ENCODE results near the gene ORC5.

Gene ORC5

DNA sequence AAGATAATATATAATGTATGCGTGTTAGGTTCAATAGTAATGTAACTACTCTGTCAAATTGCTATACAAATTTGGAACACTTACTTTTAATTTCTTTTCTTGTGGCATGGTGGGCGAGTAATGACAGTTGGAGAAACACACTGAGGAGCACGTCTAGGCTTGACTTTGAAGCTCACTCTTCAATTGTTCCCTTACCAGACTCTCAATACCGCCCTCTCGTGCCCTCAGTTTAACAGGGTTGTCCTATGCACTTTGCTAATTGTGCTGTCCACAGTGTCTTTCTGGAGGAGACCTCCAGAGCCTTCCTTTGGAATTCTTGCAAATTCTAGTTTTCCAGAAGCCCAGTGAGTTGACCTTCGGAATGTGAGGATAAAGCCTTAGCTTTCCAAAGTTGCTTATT is 111.1 kb downstream of the ORC5 start:
- H3K4me3 ChIP-seq (ENCODE audit: low read depth, low read length) = no peak overlapping the region
- POLR2A ChIA-PET = no interaction called here
- DNase-seq (ENCODE audit: low read depth, low spot score) = no peak
- TF ChIP-seq, protein P1, sequence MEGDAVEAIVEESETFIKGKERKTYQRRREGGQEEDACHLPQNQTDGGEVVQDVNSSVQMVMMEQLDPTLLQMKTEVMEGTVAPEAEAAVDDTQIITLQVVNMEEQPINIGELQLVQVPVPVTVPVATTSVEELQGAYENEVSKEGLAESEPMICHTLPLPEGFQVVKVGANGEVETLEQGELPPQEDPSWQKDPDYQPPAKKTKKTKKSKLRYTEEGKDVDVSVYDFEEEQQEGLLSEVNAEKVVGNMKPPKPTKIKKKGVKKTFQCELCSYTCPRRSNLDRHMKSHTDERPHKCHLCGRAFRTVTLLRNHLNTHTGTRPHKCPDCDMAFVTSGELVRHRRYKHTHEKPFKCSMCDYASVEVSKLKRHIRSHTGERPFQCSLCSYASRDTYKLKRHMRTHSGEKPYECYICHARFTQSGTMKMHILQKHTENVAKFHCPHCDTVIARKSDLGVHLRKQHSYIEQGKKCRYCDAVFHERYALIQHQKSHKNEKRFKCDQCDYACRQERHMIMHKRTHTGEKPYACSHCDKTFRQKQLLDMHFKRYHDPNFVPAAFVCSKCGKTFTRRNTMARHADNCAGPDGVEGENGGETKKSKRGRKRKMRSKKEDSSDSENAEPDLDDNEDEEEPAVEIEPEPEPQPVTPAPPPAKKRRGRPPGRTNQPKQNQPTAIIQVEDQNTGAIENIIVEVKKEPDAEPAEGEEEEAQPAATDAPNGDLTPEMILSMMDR (IDR thresholded peaks at IDR 0.05; ENCODE audit: insufficient read depth, low read length, missing control alignments) = peak; percentile 26
- CTCF ChIA-PET = interaction anchor here (0.8 to 1.7 kb wide), 4 partner anchors 9 to 524 kb away, joined by 3 to 9 read pairs (median 4); no protein-coding TSS in a partner anchor

DNA sequence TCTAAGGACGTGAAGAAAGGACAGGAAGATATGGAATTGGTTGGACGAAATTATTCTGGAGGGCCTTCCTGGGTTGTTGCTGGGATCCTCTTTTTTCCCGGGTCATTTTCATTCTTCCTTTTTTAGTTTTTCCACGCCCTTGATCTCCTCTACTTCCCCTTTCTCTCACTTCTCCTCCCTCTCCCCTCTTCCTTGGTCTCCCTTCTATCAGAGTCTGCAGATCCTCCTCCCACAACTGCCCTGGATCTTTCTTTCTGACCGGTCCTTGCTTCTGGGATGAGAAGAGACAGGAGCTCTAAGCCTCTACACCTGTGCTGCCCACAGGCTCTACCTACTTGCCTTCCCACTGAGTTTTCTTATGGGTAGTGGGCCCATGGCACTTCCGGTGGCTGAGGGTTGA is 114.7 kb downstream of the ORC5 start:
- CTCF ChIA-PET = no interaction called here
- DNase-seq (ENCODE audit: low read depth, low spot score) = no peak
- no peak overlapping the region for H3K4me3 ChIP-seq (ENCODE audit: low read depth, low read length)
- TF ChIP-seq, protein P1 (IDR thresholded peaks at IDR 0.05; ENCODE audit: insufficient read depth, low read length, missing control alignments) = no peak
- POLR2A ChIA-PET = no interaction called here

DNA sequence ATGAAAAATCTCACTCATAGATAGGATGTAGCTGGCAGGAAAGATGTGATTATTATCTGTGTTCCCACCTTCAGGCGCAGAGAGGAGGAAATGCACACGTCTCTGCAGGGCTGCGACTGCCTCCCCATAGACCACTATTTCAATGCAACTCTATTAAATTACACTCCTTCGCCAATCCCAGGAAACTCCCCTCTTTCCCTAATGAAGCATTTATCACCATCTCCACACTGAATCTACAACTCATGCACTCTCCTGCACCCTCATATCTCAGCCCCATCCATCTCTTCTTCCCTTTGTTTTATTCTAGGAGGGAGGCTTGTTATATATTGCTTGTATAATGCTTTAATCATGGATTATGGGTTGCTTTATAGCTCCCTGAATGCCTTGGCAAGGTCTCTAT is 116.6 kb downstream of the ORC5 start:
- CTCF ChIA-PET = no interaction called here
- no peak overlapping the region for H3K4me3 ChIP-seq (ENCODE audit: low read depth, low read length)
- POLR2A ChIA-PET = no interaction called here
- DNase-seq (ENCODE audit: low read depth, low spot score) = no peak
- TF ChIP-seq, protein P1 (IDR thresholded peaks at IDR 0.05; ENCODE audit: insufficient read depth, low read length, missing control alignments) = no peak

DNA sequence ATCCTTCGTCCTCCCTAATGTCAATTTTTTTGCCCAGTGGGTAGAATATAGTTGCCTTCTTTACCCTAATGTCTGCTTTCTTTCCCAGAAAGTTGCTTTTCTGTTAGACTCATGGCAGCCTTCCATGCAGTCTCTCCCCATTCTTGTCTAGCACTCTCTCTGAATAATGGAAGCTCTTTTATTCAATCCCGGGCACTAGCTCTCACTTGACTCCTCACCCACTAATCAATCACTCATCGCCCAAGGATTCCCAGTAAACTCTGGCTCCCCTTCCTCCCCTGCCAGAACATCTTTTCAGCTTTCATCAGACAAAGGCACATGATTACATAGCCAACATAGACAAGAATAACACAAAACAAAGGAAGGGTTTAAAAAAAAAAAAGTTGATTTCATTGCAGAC is 118.2 kb downstream of the ORC5 start:
- ChIA-PET POLR2A (no interaction called here), CTCF (no interaction called here)
- TF ChIP-seq, protein P1 (IDR thresholded peaks at IDR 0.05; ENCODE audit: insufficient read depth, low read length, missing control alignments) = no peak
- no peak for DNase-seq (ENCODE audit: low read depth, low spot score)
- no peak overlapping the region for H3K4me3 ChIP-seq (ENCODE audit: low read depth, low read length)

DNA sequence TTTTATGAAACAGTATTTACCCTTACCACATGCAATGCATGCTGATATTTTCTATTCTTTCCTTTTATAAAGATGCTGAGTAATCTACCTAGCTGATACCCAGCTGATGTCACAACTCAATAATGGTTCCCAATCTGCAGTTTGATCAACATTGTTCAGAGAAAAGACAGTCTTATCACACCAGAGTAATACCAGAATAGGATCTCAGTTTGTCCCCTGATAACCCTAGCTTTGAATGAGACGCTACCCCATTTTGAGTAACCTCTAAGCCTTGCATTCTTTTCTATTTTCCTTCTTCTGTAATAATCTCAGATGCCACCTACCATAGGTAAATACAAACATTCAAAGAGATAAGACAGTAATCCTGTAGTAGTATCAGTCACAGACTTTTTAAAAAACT is 118.8 kb downstream of the ORC5 start:
- CTCF ChIA-PET = no interaction called here
- POLR2A ChIA-PET = no interaction called here
- DNase-seq (ENCODE audit: low read depth, low spot score) = no peak
- TF ChIP-seq, protein P1 (IDR thresholded peaks at IDR 0.05; ENCODE audit: insufficient read depth, low read length, missing control alignments) = no peak
- no peak overlapping the region for H3K4me3 ChIP-seq (ENCODE audit: low read depth, low read length)

Data from AG04449 (cell line).